ENCODE data around the gene GRIN1. TPM values are rescaled to one million over a fixed set of nuclear protein-coding genes. Genes with fewer than 3 reads are reported as not detected.

Gene GRIN1
- total and polyA plus RNA-seq, 2 of the 8 experiments (the other 6 are each of a cell fraction or from before 2014, with no cell fraction given) = 0.48 to 2.1 TPM

DNA sequence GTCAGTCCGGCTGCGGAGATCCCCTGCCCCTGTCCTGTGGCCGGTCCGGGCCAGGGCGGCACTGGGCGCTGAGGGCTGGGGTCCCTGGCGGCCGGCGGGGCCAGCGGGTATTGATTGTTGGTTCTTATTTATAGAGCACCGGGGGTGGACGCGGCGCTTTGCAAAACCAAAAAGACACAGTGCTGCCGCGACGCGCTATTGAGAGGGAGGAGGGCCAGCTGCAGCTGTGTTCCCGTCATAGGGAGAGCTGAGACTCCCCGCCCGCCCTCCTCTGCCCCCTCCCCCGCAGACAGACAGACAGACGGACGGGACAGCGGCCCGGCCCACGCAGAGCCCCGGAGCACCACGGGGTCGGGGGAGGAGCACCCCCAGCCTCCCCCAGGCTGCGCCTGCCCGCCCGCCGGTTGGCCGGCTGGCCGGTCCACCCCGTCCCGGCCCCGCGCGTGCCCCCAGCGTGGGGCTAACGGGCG, 28.4 kb downstream of the GRIN1 start (continued):
- no peak for TF ChIP-seq BRCA1 (IDR thresholded peaks at IDR 0.05; ENCODE audit: low read depth, low read length)
- no peak for TF ChIP-seq TAF7 (optimal IDR thresholded peaks at IDR 0.05; ENCODE audit: borderline replicate concordance, low read depth, low read length)
- no peak for TF ChIP-seq RNF2 (IDR thresholded peaks at IDR 0.05; ENCODE audit: borderline replicate concordance, low read depth, low read length, missing control alignments, poor library complexity, severe bottlenecking)
- no peak for TF ChIP-seq KDM4A (IDR thresholded peaks at IDR 0.05; ENCODE audit: low read depth, low read length, severe bottlenecking)
- TF ChIP-seq, protein P1, sequence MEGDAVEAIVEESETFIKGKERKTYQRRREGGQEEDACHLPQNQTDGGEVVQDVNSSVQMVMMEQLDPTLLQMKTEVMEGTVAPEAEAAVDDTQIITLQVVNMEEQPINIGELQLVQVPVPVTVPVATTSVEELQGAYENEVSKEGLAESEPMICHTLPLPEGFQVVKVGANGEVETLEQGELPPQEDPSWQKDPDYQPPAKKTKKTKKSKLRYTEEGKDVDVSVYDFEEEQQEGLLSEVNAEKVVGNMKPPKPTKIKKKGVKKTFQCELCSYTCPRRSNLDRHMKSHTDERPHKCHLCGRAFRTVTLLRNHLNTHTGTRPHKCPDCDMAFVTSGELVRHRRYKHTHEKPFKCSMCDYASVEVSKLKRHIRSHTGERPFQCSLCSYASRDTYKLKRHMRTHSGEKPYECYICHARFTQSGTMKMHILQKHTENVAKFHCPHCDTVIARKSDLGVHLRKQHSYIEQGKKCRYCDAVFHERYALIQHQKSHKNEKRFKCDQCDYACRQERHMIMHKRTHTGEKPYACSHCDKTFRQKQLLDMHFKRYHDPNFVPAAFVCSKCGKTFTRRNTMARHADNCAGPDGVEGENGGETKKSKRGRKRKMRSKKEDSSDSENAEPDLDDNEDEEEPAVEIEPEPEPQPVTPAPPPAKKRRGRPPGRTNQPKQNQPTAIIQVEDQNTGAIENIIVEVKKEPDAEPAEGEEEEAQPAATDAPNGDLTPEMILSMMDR (IDR thresholded peaks at IDR 0.05; ENCODE audit: control extremely low read depth in 1 of 3, insufficient read depth in 1 of 3, low read depth in 1 of 3, low read length in 3 of 3) = no peak

All from H1 (cell line).